Muscle of leg (tissue), 11 donors: ENCODE measurements around the gene PPM1E. TPM values are rescaled to one million over a fixed set of nuclear protein-coding genes. Genes with fewer than 3 reads are reported as not detected.
"Not testable (repeated sequence)": the region's sequence is repeated elsewhere in the genome, so short reads cannot be mapped to it uniquely, and the experiment has no call there.

Experiments used
- DNase-seq: peaks from one replicate; pipeline ENCODE4 v3.0.0; 2013
- H3K27ac ChIP-seq: one replicate; pipeline ENCODE4 v1.5.1; 2013; ENCODE audit warnings: mild to moderate bottlenecking, low read length, control low read depth
- H3K27me3 ChIP-seq: one replicate; pipeline ENCODE4 v1.6.1; 2013; ENCODE audit warnings: low read length; ENCODE audit not compliant: control insufficient read depth, insufficient read depth
- H3K36me3 ChIP-seq: one replicate; pipeline ENCODE4 v1.6.1; 2013; ENCODE audit warnings: low read length; ENCODE audit not compliant: control insufficient read depth, insufficient read depth
- H3K4me1 ChIP-seq: one replicate; pipeline ENCODE4 v1.6.1; 2013; ENCODE audit warnings: low read length; ENCODE audit not compliant: control insufficient read depth, insufficient read depth
- H3K4me3 ChIP-seq: one replicate; pipeline ENCODE4 v1.5.1; 2013; ENCODE audit warnings: low read length, control low read depth
- H3K9me3 ChIP-seq: replicated peaks from 2 replicates; pipeline ENCODE4 v1.6.1; 2013; ENCODE audit warnings: low read depth, low read length; ENCODE audit not compliant: control insufficient read depth
- WGBS: methylation state at CpG from one replicate; pipeline ENCODE4 v1.1.5; 2013; ENCODE audit warnings: missing lambda C conversion rate; ENCODE audit not compliant: insufficient coverage; 5-methylcytosine and 5-hydroxymethylcytosine counted together
- polyA plus RNA-seq, 8 donors: library from polyadenylated mRNA; unstranded; fragments of 120-200 nt; gene quantifications; one replicate each; pipeline versions ENCODE4 v1.2.1 to v1.2.3, GENCODE V29; 2013; ENCODE audit warnings: inconsistent platforms in 1 of 8, low replicate concordance in 1 of 8; ENCODE audit not compliant: insufficient read length in 8 of 8, insufficient read depth in 1 of 8
- total RNA-seq: library from RNA; stranded (reverse); fragments of 120-200 nt; gene quantifications from one replicate; pipeline ENCODE4 v1.2.4, GENCODE V29; 2013

PPM1E gene
- total and polyA plus RNA-seq, 9 donors: 0.85 to 2.9 (median 1.7) TPM

- no peak overlapping the region for H3K4me3 ChIP-seq
- no peaks in the 10 kb centered on the region for H3K36me3 ChIP-seq
- no peaks in the 10 kb centered on the region for H3K27me3 ChIP-seq
- no peak for DNase-seq
- WGBS: no CpG with 5 or more reads among the region's 1 CpG
- H3K27ac ChIP-seq: no peak overlapping the region
- no peaks in the 10 kb centered on the region for H3K9me3 ChIP-seq
- no peaks in the 10 kb centered on the region for H3K4me1 ChIP-seq
These were observed 76.1 kb downstream of the PPM1E start for GRCh38 chr17:58831780-58832179.

- no peak for DNase-seq
- Histone ChIP-seq H3K27ac (no peak overlapping the region), H3K36me3 (no peaks in the 10 kb centered on the region), H3K27me3 (no peaks in the 10 kb centered on the region), H3K9me3 (no peaks in the 10 kb centered on the region), H3K4me1 (no peaks in the 10 kb centered on the region), H3K4me3 (no peak overlapping the region)
- WGBS: no CpG with 5 or more reads among the region's 3 CpGs
These were observed 76.9 kb downstream of the PPM1E start for GRCh38 chr17:58832514-58832913.

- no peaks in the 10 kb centered on the region for H3K36me3 ChIP-seq
- no peaks in the 10 kb centered on the region for H3K4me1 ChIP-seq
- H3K27me3 ChIP-seq: no peaks in the 10 kb centered on the region
- H3K4me3 ChIP-seq: no peak overlapping the region
- no peak overlapping the region for H3K27ac ChIP-seq
- H3K9me3 ChIP-seq: no peaks in the 10 kb centered on the region
- WGBS: 88% methylated on average over 4 of the region's 5 CpGs
- no peak for DNase-seq
These were observed 82.0 kb downstream of the PPM1E start for GRCh38 chr17:58837699-58838098.

- no peaks in the 10 kb centered on the region for H3K9me3 ChIP-seq
- H3K4me1 ChIP-seq: no peaks in the 10 kb centered on the region
- no CpG with 5 or more reads among the region's 4 CpGs for WGBS
- H3K4me3 ChIP-seq: no peak overlapping the region
- no peaks in the 10 kb centered on the region for H3K36me3 ChIP-seq
- no peak for DNase-seq
- no peaks in the 10 kb centered on the region for H3K27me3 ChIP-seq
- H3K27ac ChIP-seq: no peak overlapping the region
These were observed 85.4 kb downstream of the PPM1E start for GRCh38 chr17:58840820-58841612.

GRCh38 chr17:58846413-58846812 lies 90.8 kb downstream of the PPM1E start:
- not testable (repeated sequence) for DNase-seq, H3K4me1 ChIP-seq, H3K36me3 ChIP-seq, H3K27ac ChIP-seq, H3K9me3 ChIP-seq, H3K27me3 ChIP-seq, H3K4me3 ChIP-seq
- WGBS: no CpG with 5 or more reads among the region's 3 CpGs

- H3K4me3 ChIP-seq, H3K27me3 ChIP-seq, H3K36me3 ChIP-seq, H3K4me1 ChIP-seq, H3K9me3 ChIP-seq, DNase-seq, H3K27ac ChIP-seq: not testable (repeated sequence)
- WGBS: no CpG with 5 or more reads among the region's 2 CpGs
These were observed 94.5 kb downstream of the PPM1E start for GRCh38 chr17:58850106-58850505.

GRCh38 chr17:58865301-58865700 lies 109.6 kb downstream of the PPM1E start:
- Histone ChIP-seq H3K27ac (no peak overlapping the region), H3K4me1 (no peaks in the 10 kb centered on the region), H3K27me3 (no peaks in the 10 kb centered on the region), H3K36me3 (no peaks in the 10 kb centered on the region), H3K4me3 (no peak overlapping the region), H3K9me3 (no peaks in the 10 kb centered on the region)
- DNase-seq: no peak
- 100% methylated on average over 1 of the region's 6 CpGs for WGBS

GRCh38 chr17:58870747-58871146 lies 115.1 kb downstream of the PPM1E start:
- no CpG with 5 or more reads among the region's 4 CpGs for WGBS
- H3K27me3 ChIP-seq: no peaks in the 10 kb centered on the region
- H3K4me1 ChIP-seq: no peaks in the 10 kb centered on the region
- DNase-seq: no peak
- no peaks in the 10 kb centered on the region for H3K9me3 ChIP-seq
- H3K4me3 ChIP-seq: no peak overlapping the region
- H3K36me3 ChIP-seq: no peaks in the 10 kb centered on the region
- H3K27ac ChIP-seq: no peak overlapping the region

GRCh38 chr17:58873926-58874325 lies 118.3 kb downstream of the PPM1E start:
- no peaks in the 10 kb centered on the region for H3K9me3 ChIP-seq
- no peak overlapping the region for H3K4me3 ChIP-seq
- H3K27ac ChIP-seq: no peak overlapping the region
- DNase-seq: no peak
- H3K4me1 ChIP-seq: no peaks in the 10 kb centered on the region
- no peaks in the 10 kb centered on the region for H3K27me3 ChIP-seq
- WGBS: 79% methylated on average over 4 of the region's 5 CpGs
- H3K36me3 ChIP-seq: no peaks in the 10 kb centered on the region

GRCh38 chr17:58875261-58875660 lies 119.6 kb downstream of the PPM1E start:
- Histone ChIP-seq H3K9me3 (no peaks in the 10 kb centered on the region), H3K4me3 (no peak overlapping the region), H3K36me3 (no peaks in the 10 kb centered on the region), H3K27me3 (no peaks in the 10 kb centered on the region), H3K4me1 (no peaks in the 10 kb centered on the region), H3K27ac (no peak overlapping the region)
- no peak for DNase-seq

- Histone ChIP-seq H3K4me1 (no peaks in the 10 kb centered on the region), H3K4me3 (no peak overlapping the region), H3K27ac (no peak overlapping the region), H3K27me3 (no peaks in the 10 kb centered on the region), H3K9me3 (no peaks in the 10 kb centered on the region), H3K36me3 (no peaks in the 10 kb centered on the region)
- WGBS: 20% methylated on average over 1 of the region's 1 CpG
- DNase-seq: no peak
These were observed 128.5 kb downstream of the PPM1E start for GRCh38 chr17:58884161-58884560.
